ENCODE results near the gene SCART1. TPM values are rescaled to one million over a fixed set of nuclear protein-coding genes. Genes with fewer than 3 reads are reported as not detected.

Gene SCART1
- total and polyA plus RNA-seq, 4 donors: 0.33 to 4.8 (median 2.0) TPM

DNA sequence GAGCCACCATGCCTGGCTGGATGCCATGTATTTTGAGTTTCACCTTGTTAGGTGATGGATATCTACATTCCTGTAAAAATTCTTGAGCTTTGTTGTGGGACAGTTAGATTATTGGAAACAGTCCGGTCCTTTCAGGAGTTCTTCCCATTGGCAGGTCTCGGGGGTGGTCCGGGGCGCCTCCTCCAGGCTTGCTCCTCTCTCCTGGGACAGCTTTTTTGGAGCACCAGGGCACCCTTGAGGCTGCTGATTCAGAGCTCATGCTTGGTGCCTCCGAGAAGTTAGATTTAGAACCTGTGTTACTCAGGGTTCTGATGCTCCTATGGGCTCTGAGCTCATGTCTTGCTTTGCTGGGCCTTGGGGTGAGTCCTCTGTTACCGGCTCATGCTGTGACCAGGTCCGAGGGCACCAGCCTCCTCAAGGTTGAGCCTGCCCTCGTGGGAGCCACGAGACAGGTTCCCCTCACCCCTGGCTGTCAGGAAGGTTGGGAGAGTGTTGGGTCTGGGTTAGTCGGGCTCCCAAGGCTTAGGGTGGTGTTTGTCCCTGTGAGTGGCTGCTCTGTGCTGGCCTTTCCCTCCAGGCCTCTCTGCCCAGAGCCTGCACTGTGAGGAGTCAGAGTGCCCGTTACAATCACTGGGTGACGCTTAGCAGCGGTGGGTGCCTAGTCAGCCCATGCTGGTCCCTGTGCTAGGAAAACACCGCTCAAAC is 35.3 kb upstream of the SCART1 start:
- H3K27ac ChIP-seq (ENCODE audit: low read depth in 1 of 2, low read length in 1 of 2): no peak overlapping the region
- no peak for DNase-seq
- no peak overlapping the region for H3K9ac ChIP-seq (ENCODE audit: insufficient read depth in 1 of 2, low read length in 2 of 2)
- peaks cover 0 to 5% (median 0%) of the 10 kb centered on the region in 5 donors for H3K4me1 ChIP-seq (ENCODE audit: control insufficient read depth in 5 of 5, insufficient read depth in 5 of 5, low read length in 5 of 5)
- H3K4me3 ChIP-seq: no peak overlapping the region
- peaks cover 2 to 30% (median 16%) of the 10 kb centered on the region in 4 donors for H3K36me3 ChIP-seq (ENCODE audit: control insufficient read depth in 4 of 4, insufficient read depth in 4 of 4, low read length in 4 of 4)
- ATAC-seq (ENCODE audit: insufficient read depth, low FRiP score): no peak
- WGBS, 2 donors: 96 to 97% methylated on average over 14 of the region's 14 CpGs
- no peaks in the 10 kb centered on the region for H3K27me3 ChIP-seq (ENCODE audit: control insufficient read depth in 3 of 3, insufficient read depth in 3 of 3, low read length in 2 of 3)
- peaks cover 0 to 7% (median 0%) of the 10 kb centered on the region in 4 donors for H3K9me3 ChIP-seq (ENCODE audit: control insufficient read depth in 4 of 4, insufficient read depth in 3 of 4, low read length in 3 of 4)
- TF ChIP-seq, protein P1, sequence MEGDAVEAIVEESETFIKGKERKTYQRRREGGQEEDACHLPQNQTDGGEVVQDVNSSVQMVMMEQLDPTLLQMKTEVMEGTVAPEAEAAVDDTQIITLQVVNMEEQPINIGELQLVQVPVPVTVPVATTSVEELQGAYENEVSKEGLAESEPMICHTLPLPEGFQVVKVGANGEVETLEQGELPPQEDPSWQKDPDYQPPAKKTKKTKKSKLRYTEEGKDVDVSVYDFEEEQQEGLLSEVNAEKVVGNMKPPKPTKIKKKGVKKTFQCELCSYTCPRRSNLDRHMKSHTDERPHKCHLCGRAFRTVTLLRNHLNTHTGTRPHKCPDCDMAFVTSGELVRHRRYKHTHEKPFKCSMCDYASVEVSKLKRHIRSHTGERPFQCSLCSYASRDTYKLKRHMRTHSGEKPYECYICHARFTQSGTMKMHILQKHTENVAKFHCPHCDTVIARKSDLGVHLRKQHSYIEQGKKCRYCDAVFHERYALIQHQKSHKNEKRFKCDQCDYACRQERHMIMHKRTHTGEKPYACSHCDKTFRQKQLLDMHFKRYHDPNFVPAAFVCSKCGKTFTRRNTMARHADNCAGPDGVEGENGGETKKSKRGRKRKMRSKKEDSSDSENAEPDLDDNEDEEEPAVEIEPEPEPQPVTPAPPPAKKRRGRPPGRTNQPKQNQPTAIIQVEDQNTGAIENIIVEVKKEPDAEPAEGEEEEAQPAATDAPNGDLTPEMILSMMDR (IDR thresholded peaks at IDR 0.05; ENCODE audit: control extremely low read depth, extremely low read depth): no peak

GRCh38 chr10:133419211-133419950 is 34.4 kb upstream of the SCART1 start:
- 94 to 95% methylated on average over 34 of the region's 34 CpGs for WGBS, 2 donors
- peaks cover 0 to 7% (median 0%) of the 10 kb centered on the region in 4 donors for H3K9me3 ChIP-seq (ENCODE audit: control insufficient read depth in 4 of 4, insufficient read depth in 3 of 4, low read length in 3 of 4)

DNA sequence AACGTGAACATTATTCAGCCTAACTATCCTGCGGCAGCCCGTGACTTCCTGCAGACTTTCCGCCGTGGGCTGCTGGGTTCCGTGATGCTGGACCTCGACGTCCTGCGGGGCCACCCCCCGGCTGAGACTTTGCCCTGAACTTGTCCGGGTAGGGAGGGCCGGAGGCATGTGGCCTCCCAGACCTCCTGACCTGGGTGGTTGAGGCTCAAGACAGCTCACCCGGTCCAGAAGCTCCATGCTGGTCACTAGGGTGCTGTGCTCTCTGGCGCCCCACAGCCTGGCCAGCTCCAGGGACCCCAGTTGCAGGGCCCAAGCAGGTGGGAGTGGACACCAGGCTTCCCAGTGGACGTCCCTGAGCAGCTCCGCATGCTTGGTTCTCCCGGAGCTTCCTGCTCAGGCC is 33.7 kb upstream of the SCART1 start:
- ATAC-seq (ENCODE audit: insufficient read depth, low FRiP score) (no peak), DNase-seq (no peak)
- TF ChIP-seq, protein P1 (IDR thresholded peaks at IDR 0.05; ENCODE audit: control extremely low read depth, extremely low read depth): no peak
- Histone ChIP-seq H3K36me3 (ENCODE audit: control insufficient read depth in 4 of 4, insufficient read depth in 4 of 4, low read length in 4 of 4) (peaks cover 2 to 30% (median 13%) of the 10 kb centered on the region in 4 donors), H3K27ac (ENCODE audit: low read depth in 1 of 2, low read length in 1 of 2) (no peak overlapping the region), H3K4me1 (ENCODE audit: control insufficient read depth in 5 of 5, insufficient read depth in 5 of 5, low read length in 5 of 5) (peaks cover 0 to 5% (median 0%) of the 10 kb centered on the region in 5 donors), H3K4me3 (no peak overlapping the region), H3K9me3 (ENCODE audit: control insufficient read depth in 4 of 4, insufficient read depth in 3 of 4, low read length in 3 of 4) (peaks cover 0 to 7% (median 0%) of the 10 kb centered on the region in 4 donors), H3K27me3 (ENCODE audit: control insufficient read depth in 3 of 3, insufficient read depth in 3 of 3, low read length in 2 of 3) (peaks cover 0 to under 1% (median 0%) of the 10 kb centered on the region in 3 donors), H3K9ac (ENCODE audit: insufficient read depth in 1 of 2, low read length in 2 of 2) (no peak overlapping the region)
- 93 to 95% methylated on average over 17 of the region's 17 CpGs for WGBS, 2 donors

More at GRCh38 chr10:133419211-133419950, 34.4 kb upstream of the SCART1 start:
- Histone ChIP-seq H3K27me3 (ENCODE audit: control insufficient read depth in 3 of 3, insufficient read depth in 3 of 3, low read length in 2 of 3) (no peaks in the 10 kb centered on the region), H3K36me3 (ENCODE audit: control insufficient read depth in 4 of 4, insufficient read depth in 4 of 4, low read length in 4 of 4) (peaks cover 2 to 30% (median 13%) of the 10 kb centered on the region in 4 donors), H3K4me3 (no peak overlapping the region), H3K27ac (ENCODE audit: low read depth in 1 of 2, low read length in 1 of 2) (no peak overlapping the region), H3K4me1 (ENCODE audit: control insufficient read depth in 5 of 5, insufficient read depth in 5 of 5, low read length in 5 of 5) (peaks cover 0 to 5% (median 0%) of the 10 kb centered on the region in 5 donors), H3K9ac (ENCODE audit: insufficient read depth in 1 of 2, low read length in 2 of 2) (no peak overlapping the region)
- ATAC-seq (ENCODE audit: insufficient read depth, low FRiP score): no peak
- no peak for DNase-seq
- TF ChIP-seq, protein P1 (IDR thresholded peaks at IDR 0.05; ENCODE audit: control extremely low read depth, extremely low read depth): no peak
